ENCODE data around the gene SLC38A10. TPM values are rescaled to one million over a fixed set of nuclear protein-coding genes. Genes with fewer than 3 reads are reported as not detected.

Gene SLC38A10
- total RNA-seq, 1 experiment from 2014 or later = 43.8 TPM

GRCh38 chr17:81218459-81218858 is 76.6 kb downstream of the SLC38A10 start:
- Mint-ChIP-seq H3K4me1 (peaks cover 10 to 11% of the 10 kb centered on the region in 2 experiments), H3K9me3 (no peaks in the 10 kb centered on the region), H3K4me3 (no peak overlapping the region), H3K27me3 (ENCODE audit: low read depth) (peaks cover 2% of the 10 kb centered on the region; the same call in 1 of the 2 replicates), H3K27ac (no peak overlapping the region), H3K36me3 (ENCODE audit: insufficient read depth in 1 of 3, low read depth in 3 of 3) (peaks cover 4 to 22% (median 18%) of the 10 kb centered on the region in 3 experiments)
- no peak overlapping the region for H2BK15ac ChIP-seq (ENCODE audit: low read depth, low read length)
- peaks cover 6% of the 10 kb centered on the region for H3K79me1 ChIP-seq (ENCODE audit: insufficient read depth, low read depth, low read length, poor library complexity, severe bottlenecking)
- no peak overlapping the region for H3K14ac ChIP-seq (ENCODE audit: insufficient read depth, low read length)
- H2BK5ac ChIP-seq (ENCODE audit: insufficient read length, low read length) = no peak overlapping the region
- no peaks in the 10 kb centered on the region for H3K9me3 ChIP-seq (ENCODE audit: control insufficient read depth, low read depth, low read length)
- H3K4me2 ChIP-seq (ENCODE audit: insufficient read depth, insufficient read length, low read length) = no peak overlapping the region
- no peak overlapping the region for H4K8ac ChIP-seq (replicated peaks; ENCODE audit: insufficient read length, low read depth, low read length)
- H2BK12ac ChIP-seq (ENCODE audit: insufficient read length, low read depth, low read length) = no peak overlapping the region
- H4K91ac ChIP-seq (ENCODE audit: insufficient read length, low read depth, low read length) = no peak overlapping the region
- no peak overlapping the region for H4K5ac ChIP-seq (ENCODE audit: insufficient read length, low read depth, low read length)
- WGBS (ENCODE audit: extremely low coverage, insufficient read length, low lambda C conversion rate) = no CpG with 5 or more reads among the region's 13 CpGs
- peaks cover 11% of the 10 kb centered on the region for H3K23me2 ChIP-seq (ENCODE audit: insufficient read length, low read depth, low read length, poor library complexity, severe bottlenecking)
- no peak for TF ChIP-seq CTCF (conservative IDR thresholded peaks at IDR 0.05)
- no peak overlapping the region for H3K27ac ChIP-seq (ENCODE audit: insufficient read length, low read depth, low read length)
- H3T11ph ChIP-seq (ENCODE audit: low read length) = no peak overlapping the region
- H2AK5ac ChIP-seq (ENCODE audit: insufficient read length, low read length) = no peak overlapping the region
- H3K23ac ChIP-seq (ENCODE audit: insufficient read length, low read depth, low read length) = no peak overlapping the region
- no peaks in the 10 kb centered on the region for H3K79me2 ChIP-seq (ENCODE audit: insufficient read depth, low read length)
- H2BK20ac ChIP-seq (ENCODE audit: low read depth, low read length, poor library complexity, severe bottlenecking) = no peak overlapping the region
- no peak overlapping the region for H2BK120ac ChIP-seq (ENCODE audit: low read depth, low read length, poor library complexity, severe bottlenecking)
- H3K9ac ChIP-seq (ENCODE audit: extremely low read depth, insufficient read length, low read length) = no peak overlapping the region
- no peak for DNase-seq
- no peak overlapping the region for H3K18ac ChIP-seq (ENCODE audit: insufficient read length, low read depth, low read length)
- no peak overlapping the region for H3K4ac ChIP-seq (ENCODE audit: low read depth, low read length)
- H4K20me1 ChIP-seq (ENCODE audit: control insufficient read depth, insufficient read depth, insufficient read length) = no peaks in the 10 kb centered on the region
- no peak overlapping the region for H3K56ac ChIP-seq (ENCODE audit: insufficient read length, low read depth, low read length)
- no peaks in the 10 kb centered on the region for H3K27me3 ChIP-seq (ENCODE audit: insufficient read depth, low read length)
- H2AFZ ChIP-seq (ENCODE audit: low read length) = no peak overlapping the region
- H3K4me1 ChIP-seq (ENCODE audit: insufficient read depth, low read length) = no peaks in the 10 kb centered on the region; the same call in 1 of the 2 replicates

Measured in H9 (cell line).